NCI-H446 (cell line): Measurements from ENCODE around the gene SPINT3.

Source experiments
- DNase-seq, 2 experiments: peaks; one replicate each; lab custom pipeline; 2025; lab: John Stamatoyannopoulos, UW

SPINT3 gene

GRCh38 chr20:45515147-45515913 lies at the start of gene SPINT3:
TSS of gene SPINT3 (minus strand) at chr20:45515622. CDS start at chr20:45515608, 14 bp downstream.
- DNase-seq: no peak

- no peak for DNase-seq
These were observed 49.4 kb upstream of the SPINT3 start for GRCh38 chr20:45564760-45565276.

GRCh38 chr20:45555198-45555597 lies 39.8 kb upstream of the SPINT3 start:
- DNase-seq: no peak

GRCh38 chr20:45552456-45552855 lies 37.0 kb upstream of the SPINT3 start:
- no peak for DNase-seq

GRCh38 chr20:45550765-45551164 lies 35.3 kb upstream of the SPINT3 start:
- no peak for DNase-seq

GRCh38 chr20:45548410-45548809 lies 33.0 kb upstream of the SPINT3 start:
- DNase-seq: no peak

GRCh38 chr20:45547206-45547770 lies 31.9 kb upstream of the SPINT3 start, which contains the start of gene EPPIN:
TSS of gene EPPIN (minus strand) at chr20:45547401. CDS start at chr20:45547357, 44 bp downstream.
- no peak for DNase-seq

- DNase-seq: no peak
These were observed 30.5 kb upstream of the SPINT3 start for GRCh38 chr20:45545754-45546453.

- DNase-seq: no peak
These were observed 29.9 kb upstream of the SPINT3 start for GRCh38 chr20:45545351-45545750.

GRCh38 chr20:45539382-45539781 lies 24.0 kb upstream of the SPINT3 start, which contains the start of gene WFDC6:
TSS of gene WFDC6 (minus strand) at chr20:45539482. CDS start at chr20:45539407, 75 bp downstream.
- no peak for DNase-seq

GRCh38 chr20:45538209-45538799 lies 22.9 kb upstream of the SPINT3 start:
- DNase-seq: no peak

GRCh38 chr20:45527294-45527693 lies 11.9 kb upstream of the SPINT3 start:
- no peak for DNase-seq

GRCh38 chr20:45523821-45524220 lies 8.4 kb upstream of the SPINT3 start:
- DNase-seq: no peak

GRCh38 chr20:45518282-45518681 lies 2.9 kb upstream of the SPINT3 start:
- no peak for DNase-seq

GRCh38 chr20:45510242-45510862 lies 5.1 kb downstream of the SPINT3 start:
- no peak for DNase-seq

- no peak for DNase-seq
These were observed 6.3 kb downstream of the SPINT3 start for GRCh38 chr20:45509091-45509490.

- DNase-seq: no peak
These were observed 7.1 kb downstream of the SPINT3 start for GRCh38 chr20:45508068-45508886.

- no peak for DNase-seq
These were observed 8.2 kb downstream of the SPINT3 start for GRCh38 chr20:45507011-45507820.

GRCh38 chr20:45506398-45506797 lies 9.0 kb downstream of the SPINT3 start:
- no peak for DNase-seq

GRCh38 chr20:45503403-45503802 lies 12.0 kb downstream of the SPINT3 start:
- DNase-seq: no peak
